Heart left ventricle (tissue), 16 donors: ENCODE data around the gene RMDN3. TPM values are rescaled to one million over a fixed set of nuclear protein-coding genes. Genes with fewer than 3 reads are reported as not detected.

Source experiments
- ATAC-seq, 4 donors: fragments of 200-7000 bp; cut with Tn5 transposase; one replicate each; pipeline ENCODE4 v1.9.1; 2020 to 2022; ENCODE audit warnings: moderate library complexity in 4 of 4, mild to moderate bottlenecking in 3 of 4, moderate number of reproducible peaks in 1 of 4
- DNase-seq, 5 donors: peaks; one replicate each; pipeline ENCODE4 v3.0.0-alpha.2; 2020
- H3K27ac ChIP-seq, 12 donors: fragments of 200-600 bp; sonication (generic) in 4 of 12; one replicate each; pipeline versions ENCODE4 v1.5.0 to v1.8.0; 2016 to 2022; ENCODE audit warnings: mild to moderate bottlenecking in 2 of 12
- H3K27me3 ChIP-seq, 9 donors: fragments of 200-600 bp; sonication (generic) in 2 of 9; one replicate each; pipeline versions ENCODE4 v1.5.1 to v1.8.0; 2016 to 2022; ENCODE audit warnings: mild to moderate bottlenecking in 3 of 9
- H3K36me3 ChIP-seq, 9 donors: fragments of 200-600 bp; sonication (generic) in 2 of 9; one replicate each; pipeline versions ENCODE4 v1.5.0 to v1.8.0; 2018 to 2022; ENCODE audit warnings: mild to moderate bottlenecking in 2 of 9
- H3K4me1 ChIP-seq, 12 donors: fragments of 200-600 bp; sonication (generic) in 4 of 12; one replicate each; pipeline versions ENCODE4 v1.5.0 to v1.8.0; 2016 to 2022; ENCODE audit warnings: mild to moderate bottlenecking in 3 of 12
- H3K4me3 ChIP-seq, 12 donors: fragments of 200-600 bp; sonication (generic) in 4 of 12; one replicate each; pipeline versions ENCODE4 v1.5.0 to v1.8.0; 2017 to 2022; ENCODE audit warnings: mild to moderate bottlenecking in 9 of 12, moderate library complexity in 4 of 12
- H3K9me3 ChIP-seq, 12 donors: fragments of 200-600 bp; sonication (generic) in 4 of 12; one replicate each; pipeline versions ENCODE4 v1.5.0 to v1.8.0; 2016 to 2022; ENCODE audit warnings: mild to moderate bottlenecking in 1 of 12
- POLR2A ChIP-seq, 2 donors: fragments of 450-650 bp; IDR thresholded peaks; one replicate each; pipeline ENCODE4 v1.6.1; 2017; ENCODE audit warnings: antibody characterized with exemption in 2 of 2, mild to moderate bottlenecking in 2 of 2, moderate library complexity in 2 of 2
- WGBS, 4 donors: extraction: QIAGEN DNeasy Blood & Tissue Kit in 2 of 4; methylation state at CpG; one replicate each; pipeline versions ENCODE4 v1.1.5 to v1.1.7; 2013 to 2018; 5-methylcytosine and 5-hydroxymethylcytosine counted together
- intact Hi-C, 10 donors: fragments of 100-400 bp; cut with DNase I; formaldehyde crosslinking; loops; one replicate each; pipeline versions ENCODE4 v1.11.1 to v1.14.2; 2022
- polyA plus RNA-seq, 2 donors: library from polyadenylated mRNA; stranded (reverse); fragments of 200-250 nt; gene quantifications; one replicate each; pipeline ENCODE4 v1.2.3, GENCODE V29; 2013
- total RNA-seq, 9 donors: library from RNA; depleted of rRNA in 2 of 9; stranded (reverse); fragments of >200 nt in 2 of 9; fragmentation: NEBNext Ultra II Directional in 3 of 9; extraction: Animal tissue kit (Norgen Biotek cat#: 25700) in 3 of 9; gene quantifications; one replicate each; pipeline versions ENCODE4 v1.1.0 to v1.2.4, GENCODE V29; 2016 to 2023
- TF ChIP-seq, protein P1 (sequence below), 12 donors: fragments of 200-600 bp; sonication (generic) in 4 of 12; IDR thresholded peaks; one replicate each; pipeline versions ENCODE4 v1.5.0 to v1.8.0; 2018 to 2022; ENCODE audit warnings: antibody characterized with exemption in 12 of 12, mild to moderate bottlenecking in 5 of 12
- donor health status: ischemic (EF 13 %, LVEDD 7.1; RV severe dilation, severe dysfunction).
- donor health status: healthy with polysubstance abuse.
- donor health status: DM: no; HTN: yes; CAD: no.
- donor health status: DM: no; HTN: no; CAD: no.
- donor health status: ischemic (EF 25% LVEDD 6.9; RV normal size, moderate dysfunction).
- donor health status: ischemic (EF 25% LVEDD 5.7; RV mildly dilated, moderate dysfunction).
- donor health status: healthy.
- donor health status: DM: yes; HTN: yes; CAD: no.
- donor health status: ischemic (EF 35%, LVEDD 5.7; RV mildly dilated, moderate dysfunction).
- donor health status: nonischemic (EF 11% LVEDD 7.7; RV severe dilation, severe dysfunction).
- donor health status: DM: yes; HTN: yes; CAD: no.
- donor health status: PGD.
- donor health status: ischemic (EF 29% LVEDD 5.4; RV normal size, mild dysfunction).
- donor health status: nonischemic (EF 23%, LVEDD 6.1; RV moderate dilation, normal function).

The RMDN3 gene
- total and polyA plus RNA-seq, 11 donors = 12.0 to 26.2 (median 18.5) TPM

DNA sequence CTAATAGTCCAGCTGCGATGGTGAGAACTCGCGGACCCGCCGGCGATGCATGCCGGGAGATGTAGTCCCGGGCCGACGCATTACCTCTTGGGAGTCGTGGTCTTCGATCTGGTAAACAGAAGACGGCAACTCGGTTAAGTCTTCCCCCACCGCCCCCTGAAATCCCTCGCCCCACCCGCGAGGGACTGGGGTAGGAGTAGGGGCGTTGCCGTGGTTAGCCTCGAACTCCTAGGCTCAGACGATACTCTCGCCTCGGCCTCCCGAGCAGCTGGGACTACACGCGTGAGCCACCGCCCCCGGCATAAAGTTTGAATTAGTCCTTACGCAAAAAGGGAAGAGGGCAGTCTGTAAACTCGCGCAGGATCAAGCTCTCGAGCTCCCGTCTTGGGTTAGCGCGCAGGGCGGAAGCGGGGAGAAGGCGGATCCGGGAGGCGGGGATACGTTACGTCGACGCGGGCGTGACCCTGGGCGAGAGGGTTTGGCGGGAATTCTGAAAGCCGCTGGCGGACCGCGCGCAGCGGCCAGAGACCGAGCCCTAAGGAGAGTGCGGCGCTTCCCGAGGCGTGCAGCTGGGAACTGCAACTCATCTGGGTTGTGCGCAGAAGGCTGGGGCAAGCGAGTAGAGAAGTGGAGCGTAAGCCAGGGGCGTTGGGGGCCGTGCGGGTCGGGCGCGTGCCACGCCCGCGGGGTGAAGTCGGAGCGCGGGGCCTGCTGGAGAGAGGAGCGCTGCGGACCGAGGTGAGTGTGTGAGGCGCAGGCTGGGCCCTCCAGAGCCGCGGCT is 60.2 kb downstream of the RMDN3 start, which contains the start of gene RAD51:
RAD51 (plus strand) TSS at position 487 of the 781 bp plus-strand sequence. CDS start 3,585 bp downstream, outside the sequence.
- ATAC-seq (peak; percentile 97 to 99 (median 99)), DNase-seq (peak; percentile 93 to 95 (median 95))
- TF ChIP-seq, protein P1, sequence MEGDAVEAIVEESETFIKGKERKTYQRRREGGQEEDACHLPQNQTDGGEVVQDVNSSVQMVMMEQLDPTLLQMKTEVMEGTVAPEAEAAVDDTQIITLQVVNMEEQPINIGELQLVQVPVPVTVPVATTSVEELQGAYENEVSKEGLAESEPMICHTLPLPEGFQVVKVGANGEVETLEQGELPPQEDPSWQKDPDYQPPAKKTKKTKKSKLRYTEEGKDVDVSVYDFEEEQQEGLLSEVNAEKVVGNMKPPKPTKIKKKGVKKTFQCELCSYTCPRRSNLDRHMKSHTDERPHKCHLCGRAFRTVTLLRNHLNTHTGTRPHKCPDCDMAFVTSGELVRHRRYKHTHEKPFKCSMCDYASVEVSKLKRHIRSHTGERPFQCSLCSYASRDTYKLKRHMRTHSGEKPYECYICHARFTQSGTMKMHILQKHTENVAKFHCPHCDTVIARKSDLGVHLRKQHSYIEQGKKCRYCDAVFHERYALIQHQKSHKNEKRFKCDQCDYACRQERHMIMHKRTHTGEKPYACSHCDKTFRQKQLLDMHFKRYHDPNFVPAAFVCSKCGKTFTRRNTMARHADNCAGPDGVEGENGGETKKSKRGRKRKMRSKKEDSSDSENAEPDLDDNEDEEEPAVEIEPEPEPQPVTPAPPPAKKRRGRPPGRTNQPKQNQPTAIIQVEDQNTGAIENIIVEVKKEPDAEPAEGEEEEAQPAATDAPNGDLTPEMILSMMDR (IDR thresholded peaks at IDR 0.05) = no peak
- peak in 1 of 2 donors; percentile 74 for TF ChIP-seq POLR2A (IDR thresholded peaks at IDR 0.05)
- peaks cover 0 to 21% (median 9%) of the 10 kb centered on the region in 9 donors for H3K36me3 ChIP-seq
- peaks cover 0 to 21% (median 14%) of the 10 kb centered on the region in 12 donors for H3K4me1 ChIP-seq
- intact Hi-C loops = loop anchor here in 6 of 10 donors (1.0 to 10.0 kb wide), 7 partner anchors 52 to 200 kb away; partner anchors contain the start of genes VPS18 (in 4 of the 6), KNL1 (in 3 of the 6) and RMDN3 (in 3 of the 6)
- H3K27me3 ChIP-seq = no peaks in the 10 kb centered on the region
- H3K27ac ChIP-seq = peak within 1 kb of the TSS; percentile 93 to 100 (median 99)
- H3K4me3 ChIP-seq = peak within 1 kb of the TSS; percentile 63 to 96 (median 84)
- WGBS, 4 donors = 0 to 1% (median 1%) methylated on average over 61 to 81 of the region's 81 CpGs
- H3K9me3 ChIP-seq = no peaks in the 10 kb centered on the region

DNA sequence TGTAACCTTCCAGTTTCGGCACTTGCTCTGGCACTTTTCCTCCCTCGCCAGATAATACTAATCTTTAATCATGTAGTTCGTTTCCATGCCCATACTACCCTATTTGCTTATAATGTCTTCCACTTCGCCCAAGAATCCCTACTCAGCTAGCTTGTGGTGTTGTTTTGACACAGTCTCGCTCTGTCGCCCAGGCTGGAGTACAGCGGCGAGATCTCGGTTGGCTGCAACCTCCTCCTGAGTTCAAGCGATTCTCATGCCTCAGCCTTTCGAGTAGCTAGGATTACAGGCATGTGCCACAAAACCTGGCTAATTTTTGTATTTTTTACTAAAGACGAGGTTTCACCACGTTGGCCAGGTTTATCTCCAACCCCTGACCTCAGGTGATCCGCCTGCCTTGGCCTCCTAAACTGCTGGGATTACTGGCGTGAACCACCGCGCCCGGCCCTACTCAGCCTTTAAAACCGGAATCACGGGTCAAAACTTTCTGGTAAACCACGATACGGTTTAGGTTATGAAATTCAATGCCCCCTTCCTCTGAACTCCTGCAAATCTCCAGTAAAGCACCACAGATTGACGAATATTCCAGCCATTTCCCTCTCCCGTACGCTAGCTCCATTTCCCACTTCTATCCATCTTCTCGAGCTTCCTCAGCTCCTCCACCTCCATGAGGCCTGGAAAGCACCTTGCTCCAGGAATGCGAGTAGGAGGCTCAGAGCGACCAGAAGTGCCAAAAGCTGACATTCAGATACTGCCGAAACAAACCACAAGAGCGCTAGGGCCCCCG is 61.0 kb downstream of the RMDN3 start:
- no peak for TF ChIP-seq POLR2A (IDR thresholded peaks at IDR 0.05)
- TF ChIP-seq, protein P1 (IDR thresholded peaks at IDR 0.05) = no peak
- H3K36me3 ChIP-seq = peaks cover 0 to 24% (median 9%) of the 10 kb centered on the region in 9 donors
- intact Hi-C loops = loop anchor here in 5 of 10 donors (5.0 to 10.0 kb wide), 6 partner anchors 53 to 201 kb away; partner anchors contain the start of genes VPS18 (in 4 of the 5), RMDN3 (in 3 of the 5) and KNL1 (in 2 of the 5)
- H3K4me3 ChIP-seq = peak overlapping the region; percentile 63 to 96 (median 84)
- peak overlapping the region; percentile 93 to 100 (median 99) for H3K27ac ChIP-seq
- H3K9me3 ChIP-seq = no peaks in the 10 kb centered on the region
- ATAC-seq = no peak
- H3K27me3 ChIP-seq = no peaks in the 10 kb centered on the region
- 33 to 39% (median 37%) methylated on average over 31 of the region's 31 CpGs for WGBS, 4 donors
- H3K4me1 ChIP-seq = peaks cover 0 to 21% (median 14%) of the 10 kb centered on the region in 12 donors
- no peak for DNase-seq

DNA sequence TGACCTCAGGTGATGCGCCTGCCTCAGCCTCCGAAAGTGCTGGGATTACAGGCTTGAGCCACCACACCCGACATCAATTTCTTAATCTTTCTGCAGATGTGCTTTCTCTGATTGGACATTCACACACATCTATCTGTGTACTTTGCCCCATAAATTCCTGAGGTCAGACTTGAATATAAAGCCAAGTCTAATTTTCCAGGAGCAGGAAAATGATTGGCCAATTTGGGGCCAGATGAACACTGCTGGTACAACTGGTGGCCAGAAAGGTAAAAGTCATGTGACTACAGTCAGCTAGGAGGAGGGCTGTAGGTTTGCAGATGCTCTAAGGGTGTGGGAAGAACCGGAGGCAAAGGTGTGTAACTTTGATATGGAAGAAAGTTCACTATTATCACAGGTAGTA is 63.3 kb downstream of the RMDN3 start:
- DNase-seq = no peak
- no peak for ATAC-seq
- Histone ChIP-seq H3K4me3 (no peak overlapping the region), H3K4me1 (peaks cover 0 to 21% (median 14%) of the 10 kb centered on the region in 12 donors), H3K27ac (no peak overlapping the region), H3K9me3 (no peaks in the 10 kb centered on the region), H3K27me3 (no peaks in the 10 kb centered on the region), H3K36me3 (peaks cover 0 to 28% (median 9%) of the 10 kb centered on the region in 9 donors)
- TF ChIP-seq POLR2A (IDR thresholded peaks at IDR 0.05) = no peak
- TF ChIP-seq, protein P1 (IDR thresholded peaks at IDR 0.05) = no peak
- intact Hi-C loops = loop anchor here in 5 of 10 donors (5.0 to 10.0 kb wide), 6 partner anchors 56 to 203 kb away; partner anchors contain the start of genes VPS18 (in 4 of the 5), RMDN3 (in 3 of the 5) and KNL1 (in 2 of the 5)
- 95 to 96% (median 95%) methylated on average over 4 of the region's 4 CpGs for WGBS, 4 donors
